ENCODE measurements around the gene PCSK5.

The PCSK5 gene

GRCh38 chr9:76103531-76104315 is 213.2 kb downstream of the PCSK5 start:
- TF ChIP-seq CTCF (IDR thresholded peaks at IDR 0.05; ENCODE audit: insufficient read depth, low read length, poor library complexity, severe bottlenecking) = no peak
- Histone ChIP-seq H3K36me3 (ENCODE audit: control insufficient read depth, insufficient read depth, low read length) (no peaks in the 10 kb centered on the region), H3K4me3 (replicated peaks; ENCODE audit: low read depth, low read length) (no peak overlapping the region), H3K27me3 (replicated peaks; ENCODE audit: control insufficient read depth, insufficient read depth, low read length) (no peaks in the 10 kb centered on the region)
- no peak for DNase-seq (ENCODE audit: extremely low read depth, insufficient read length)

- no peak for TF ChIP-seq CTCF (IDR thresholded peaks at IDR 0.05; ENCODE audit: insufficient read depth, low read length, poor library complexity, severe bottlenecking)
- Histone ChIP-seq H3K36me3 (ENCODE audit: control insufficient read depth, insufficient read depth, low read length) (no peaks in the 10 kb centered on the region), H3K27me3 (replicated peaks; ENCODE audit: control insufficient read depth, insufficient read depth, low read length) (no peaks in the 10 kb centered on the region; the same call in 1 of the 2 replicates), H3K4me3 (replicated peaks; ENCODE audit: low read depth, low read length) (no peak overlapping the region)
- no peak for DNase-seq (ENCODE audit: extremely low read depth, insufficient read length)
Measured at GRCh38 chr9:76107482-76107881, 217.0 kb downstream of the PCSK5 start.

GRCh38 chr9:76109953-76110352 is 219.5 kb downstream of the PCSK5 start:
- no peak for TF ChIP-seq CTCF (IDR thresholded peaks at IDR 0.05; ENCODE audit: insufficient read depth, low read length, poor library complexity, severe bottlenecking)

GRCh38 chr9:76112151-76112550 is 221.7 kb downstream of the PCSK5 start:
- no peak for DNase-seq (ENCODE audit: extremely low read depth, insufficient read length)
- H3K4me3 ChIP-seq (replicated peaks; ENCODE audit: low read depth, low read length) = no peak overlapping the region
- TF ChIP-seq CTCF (IDR thresholded peaks at IDR 0.05; ENCODE audit: insufficient read depth, low read length, poor library complexity, severe bottlenecking) = no peak
- no peaks in the 10 kb centered on the region for H3K36me3 ChIP-seq (ENCODE audit: control insufficient read depth, insufficient read depth, low read length)
- H3K27me3 ChIP-seq (replicated peaks; ENCODE audit: control insufficient read depth, insufficient read depth, low read length) = no peaks in the 10 kb centered on the region; the same call in 1 of the 2 replicates

More at GRCh38 chr9:76109953-76110352, 219.5 kb downstream of the PCSK5 start:
- no peaks in the 10 kb centered on the region; the same call in 1 of the 2 replicates for H3K27me3 ChIP-seq (replicated peaks; ENCODE audit: control insufficient read depth, insufficient read depth, low read length)
- H3K4me3 ChIP-seq (replicated peaks; ENCODE audit: low read depth, low read length) = no peak overlapping the region
- no peak for DNase-seq (ENCODE audit: extremely low read depth, insufficient read length)
- H3K36me3 ChIP-seq (ENCODE audit: control insufficient read depth, insufficient read depth, low read length) = no peaks in the 10 kb centered on the region

GRCh38 chr9:76114144-76114543 is 223.7 kb downstream of the PCSK5 start:
- DNase-seq (ENCODE audit: extremely low read depth, insufficient read length) = no peak
- no peaks in the 10 kb centered on the region; the same call in 1 of the 2 replicates for H3K27me3 ChIP-seq (replicated peaks; ENCODE audit: control insufficient read depth, insufficient read depth, low read length)
- TF ChIP-seq CTCF (IDR thresholded peaks at IDR 0.05; ENCODE audit: insufficient read depth, low read length, poor library complexity, severe bottlenecking) = no peak
- H3K36me3 ChIP-seq (ENCODE audit: control insufficient read depth, insufficient read depth, low read length) = no peaks in the 10 kb centered on the region
- H3K4me3 ChIP-seq (replicated peaks; ENCODE audit: low read depth, low read length) = no peak overlapping the region

Data from GM06990 (cell line).